ENCODE results near the gene ZBTB46. TPM values are rescaled to one million over a fixed set of nuclear protein-coding genes. Genes with fewer than 3 reads are reported as not detected.

The ZBTB46 gene
- total RNA-seq, 2 experiments from 2014 or later = 0.67 to 1.3 TPM

DNA sequence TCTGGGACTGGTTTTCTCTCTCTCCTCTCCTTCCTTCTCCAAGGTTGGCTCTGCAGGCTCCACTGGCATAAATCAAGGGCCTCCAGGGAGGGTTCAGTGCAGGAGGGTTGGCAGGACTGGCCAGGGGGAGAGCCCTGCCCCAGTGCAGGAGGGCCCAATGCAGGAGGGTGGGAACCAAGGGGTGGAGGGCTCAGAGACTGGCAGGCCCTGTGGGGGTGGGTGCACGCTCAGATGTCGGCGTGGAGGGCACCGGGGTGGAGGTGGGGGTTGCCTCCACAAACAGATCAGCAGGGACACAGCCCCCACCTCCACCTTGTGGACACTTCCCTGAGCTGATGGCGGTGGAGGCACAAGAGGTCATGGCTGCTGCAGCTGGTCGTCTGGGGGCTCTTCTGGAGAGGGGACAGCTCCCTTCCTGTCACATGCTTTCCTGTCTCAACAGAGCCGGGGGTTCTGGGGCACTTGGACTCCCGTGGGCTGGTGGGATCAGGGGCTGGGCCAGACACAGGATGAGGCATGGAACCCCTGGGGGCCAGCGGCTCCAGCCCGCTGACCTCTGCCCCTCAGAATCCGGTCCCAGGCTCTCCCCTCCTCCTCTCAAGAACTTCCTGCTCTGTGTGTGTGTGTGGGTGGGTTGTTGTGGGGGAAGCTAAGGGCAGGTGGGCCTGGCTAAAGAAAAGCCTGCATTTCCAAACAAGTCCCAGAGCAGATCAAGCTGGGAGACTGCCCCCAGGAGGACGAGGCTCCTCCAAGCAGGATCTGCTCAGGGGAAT, 27.5 kb upstream of the ZBTB46 start:
- Histone ChIP-seq H3K4me1 (ENCODE audit: insufficient read depth, low read length, poor library complexity, severe bottlenecking) (peaks cover 19% of the 10 kb centered on the region), H3K27ac (ENCODE audit: low read depth, low read length, poor library complexity, severe bottlenecking) (no peak overlapping the region), H2AFZ (ENCODE audit: low read length) (no peak overlapping the region), H3K79me2 (ENCODE audit: insufficient read depth, low read depth, low read length) (peaks cover 5% of the 10 kb centered on the region; the same call in 1 of the 2 replicates), H3K36me3 (ENCODE audit: insufficient read depth, low read length) (peaks cover 14% of the 10 kb centered on the region), H4K20me1 (ENCODE audit: insufficient read depth, low read length) (no peaks in the 10 kb centered on the region), H3K9me3 (ENCODE audit: low read length) (no peaks in the 10 kb centered on the region), H3K9me2 (ENCODE audit: insufficient read depth, low read length) (no peaks in the 10 kb centered on the region), H3K4me2 (ENCODE audit: low read length) (no peak overlapping the region; the same call in 1 of the 2 replicates), H3K4me3 (ENCODE audit: low read depth, low read length, poor library complexity, severe bottlenecking) (no peak overlapping the region)
- BruUV-seq (replicated peaks) = no TSS peak
- intact Hi-C loops (cut with micrococcal nuclease; ENCODE audit: unreplicated experiment) = no loop called here
- CTCF ChIA-PET (ENCODE audit: unreplicated experiment) = no interaction called here
- TF ChIP-seq EZH2phosphoT487 (IDR thresholded peaks at IDR 0.05; ENCODE audit: borderline replicate concordance, low read depth, low read length) = no peak
- TF ChIP-seq, protein P1, sequence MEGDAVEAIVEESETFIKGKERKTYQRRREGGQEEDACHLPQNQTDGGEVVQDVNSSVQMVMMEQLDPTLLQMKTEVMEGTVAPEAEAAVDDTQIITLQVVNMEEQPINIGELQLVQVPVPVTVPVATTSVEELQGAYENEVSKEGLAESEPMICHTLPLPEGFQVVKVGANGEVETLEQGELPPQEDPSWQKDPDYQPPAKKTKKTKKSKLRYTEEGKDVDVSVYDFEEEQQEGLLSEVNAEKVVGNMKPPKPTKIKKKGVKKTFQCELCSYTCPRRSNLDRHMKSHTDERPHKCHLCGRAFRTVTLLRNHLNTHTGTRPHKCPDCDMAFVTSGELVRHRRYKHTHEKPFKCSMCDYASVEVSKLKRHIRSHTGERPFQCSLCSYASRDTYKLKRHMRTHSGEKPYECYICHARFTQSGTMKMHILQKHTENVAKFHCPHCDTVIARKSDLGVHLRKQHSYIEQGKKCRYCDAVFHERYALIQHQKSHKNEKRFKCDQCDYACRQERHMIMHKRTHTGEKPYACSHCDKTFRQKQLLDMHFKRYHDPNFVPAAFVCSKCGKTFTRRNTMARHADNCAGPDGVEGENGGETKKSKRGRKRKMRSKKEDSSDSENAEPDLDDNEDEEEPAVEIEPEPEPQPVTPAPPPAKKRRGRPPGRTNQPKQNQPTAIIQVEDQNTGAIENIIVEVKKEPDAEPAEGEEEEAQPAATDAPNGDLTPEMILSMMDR (conservative IDR thresholded peaks at IDR 0.05; ENCODE audit: low read length) = no peak
- DNase-seq (ENCODE audit: low spot score) = peak; percentile 34
- POLR2A ChIA-PET = no interaction called here

DNA sequence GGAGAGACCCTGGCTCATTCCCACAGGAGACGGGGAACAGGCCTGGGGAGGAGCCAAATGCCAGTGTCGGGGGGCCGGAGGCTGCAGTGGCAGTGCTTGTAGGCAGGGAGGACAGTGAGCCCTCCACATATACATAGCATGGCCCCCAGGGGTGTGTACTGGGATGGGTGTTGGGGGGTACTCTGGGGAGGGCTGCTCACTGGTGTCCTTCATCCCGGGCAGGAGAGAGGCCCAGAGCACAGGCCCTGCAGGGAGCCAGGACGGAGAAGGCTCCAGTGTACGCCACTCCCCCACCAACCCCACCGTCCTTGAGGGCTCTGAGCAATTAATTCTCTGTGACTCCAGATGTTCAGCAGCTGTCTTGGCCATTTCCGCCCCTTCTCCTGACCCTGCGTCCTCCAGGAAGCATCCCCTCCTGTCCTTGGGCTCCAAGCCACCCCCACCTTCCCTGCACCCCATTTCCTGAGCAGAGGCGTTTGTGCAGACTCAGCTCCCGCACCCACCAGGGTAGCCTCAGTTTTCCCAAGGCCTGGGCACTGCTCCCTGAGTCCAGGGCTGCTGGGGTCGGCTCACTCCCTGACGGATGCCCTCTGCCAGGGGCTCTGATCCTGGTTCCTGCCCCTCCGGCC, 26.8 kb upstream of the ZBTB46 start:
- Histone ChIP-seq H3K9me3 (ENCODE audit: low read length) (no peaks in the 10 kb centered on the region), H3K9me2 (ENCODE audit: insufficient read depth, low read length) (no peaks in the 10 kb centered on the region), H2AFZ (ENCODE audit: low read length) (no peak overlapping the region), H3K79me2 (ENCODE audit: insufficient read depth, low read depth, low read length) (no peaks in the 10 kb centered on the region), H3K4me1 (ENCODE audit: insufficient read depth, low read length, poor library complexity, severe bottlenecking) (peaks cover 13% of the 10 kb centered on the region), H3K4me2 (ENCODE audit: low read length) (no peak overlapping the region; the same call in 1 of the 2 replicates), H3K4me3 (ENCODE audit: low read depth, low read length, poor library complexity, severe bottlenecking) (no peak overlapping the region), H3K27ac (ENCODE audit: low read depth, low read length, poor library complexity, severe bottlenecking) (no peak overlapping the region), H4K20me1 (ENCODE audit: insufficient read depth, low read length) (no peaks in the 10 kb centered on the region), H3K36me3 (ENCODE audit: insufficient read depth, low read length) (peaks cover 12% of the 10 kb centered on the region)
- CTCF ChIA-PET (ENCODE audit: unreplicated experiment) = no interaction called here
- POLR2A ChIA-PET = no interaction called here
- TF ChIP-seq, protein P1 (conservative IDR thresholded peaks at IDR 0.05; ENCODE audit: low read length) = no peak
- no peak for TF ChIP-seq EZH2phosphoT487 (IDR thresholded peaks at IDR 0.05; ENCODE audit: borderline replicate concordance, low read depth, low read length)
- BruUV-seq (replicated peaks) = no TSS peak
- DNase-seq (ENCODE audit: low spot score) = no peak
- intact Hi-C loops (cut with micrococcal nuclease; ENCODE audit: unreplicated experiment) = no loop called here

DNA sequence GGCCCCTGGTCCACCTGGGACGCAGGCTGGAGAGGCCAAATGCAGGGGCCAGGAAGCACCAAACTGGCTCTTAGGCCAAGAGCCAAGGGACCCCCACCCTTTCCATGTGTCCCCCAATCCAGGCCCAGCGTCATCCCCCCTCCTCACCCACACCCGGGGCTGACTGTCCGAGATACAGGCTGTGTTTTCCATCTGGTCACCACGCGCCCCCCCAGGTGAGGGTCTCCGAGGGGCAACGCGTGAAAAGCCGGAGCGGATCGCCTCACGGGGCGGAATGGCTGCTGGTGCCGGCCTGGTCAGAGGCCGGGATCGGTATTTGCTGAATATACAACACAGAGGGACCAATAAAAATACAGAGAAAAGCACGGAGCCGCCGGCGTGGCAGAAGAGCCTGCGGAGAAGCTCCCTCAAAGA, 25.0 kb upstream of the ZBTB46 start:
- intact Hi-C loops (cut with micrococcal nuclease; ENCODE audit: unreplicated experiment) = no loop called here
- TF ChIP-seq, protein P1 (conservative IDR thresholded peaks at IDR 0.05; ENCODE audit: low read length) = no peak
- no peak for TF ChIP-seq EZH2phosphoT487 (IDR thresholded peaks at IDR 0.05; ENCODE audit: borderline replicate concordance, low read depth, low read length)
- Histone ChIP-seq H3K27ac (ENCODE audit: low read depth, low read length, poor library complexity, severe bottlenecking) (no peak overlapping the region), H2AFZ (ENCODE audit: low read length) (no peak overlapping the region), H3K79me2 (ENCODE audit: insufficient read depth, low read depth, low read length) (no peaks in the 10 kb centered on the region), H3K4me2 (ENCODE audit: low read length) (no peak overlapping the region), H3K4me1 (ENCODE audit: insufficient read depth, low read length, poor library complexity, severe bottlenecking) (peaks cover 13% of the 10 kb centered on the region), H3K4me3 (ENCODE audit: low read depth, low read length, poor library complexity, severe bottlenecking) (no peak overlapping the region), H3K36me3 (ENCODE audit: insufficient read depth, low read length) (peaks cover 1% of the 10 kb centered on the region; the same call in 1 of the 2 replicates), H3K9me3 (ENCODE audit: low read length) (no peaks in the 10 kb centered on the region), H3K9me2 (ENCODE audit: insufficient read depth, low read length) (no peaks in the 10 kb centered on the region), H4K20me1 (ENCODE audit: insufficient read depth, low read length) (no peaks in the 10 kb centered on the region)
- ChIA-PET CTCF (ENCODE audit: unreplicated experiment) (no interaction called here), POLR2A (interaction anchor here (0.6 kb wide), 2 partner anchors 134 to 151 kb away, joined by 3 read pairs; no protein-coding TSS in a partner anchor)
- DNase-seq (ENCODE audit: low spot score) = no peak
- no TSS peak for BruUV-seq (replicated peaks)

All from OCI-LY7 (cell line).